Measurements from ENCODE around the gene HPN.
"Not testable (repeated sequence)": the region's sequence is repeated elsewhere in the genome, so short reads cannot be mapped to it uniquely, and the experiment has no call there.

HPN gene

DNA sequence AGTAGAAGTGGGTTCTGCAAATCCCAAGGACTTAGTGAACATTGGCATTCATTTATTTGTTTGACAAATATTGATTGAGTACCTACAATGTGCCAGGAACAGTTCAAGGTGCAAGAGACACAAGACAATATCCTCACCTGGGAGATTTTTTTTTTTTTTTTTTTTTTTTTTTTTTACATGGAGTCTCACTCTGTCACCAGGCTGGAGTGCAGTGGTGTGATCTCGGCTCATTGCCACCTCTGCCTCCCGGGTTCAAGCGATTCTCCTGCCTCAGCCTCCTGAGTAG is 13.0 kb upstream of the HPN start:
- peak in 1 of 6 experiments; percentile 22 for DNase-seq

DNA sequence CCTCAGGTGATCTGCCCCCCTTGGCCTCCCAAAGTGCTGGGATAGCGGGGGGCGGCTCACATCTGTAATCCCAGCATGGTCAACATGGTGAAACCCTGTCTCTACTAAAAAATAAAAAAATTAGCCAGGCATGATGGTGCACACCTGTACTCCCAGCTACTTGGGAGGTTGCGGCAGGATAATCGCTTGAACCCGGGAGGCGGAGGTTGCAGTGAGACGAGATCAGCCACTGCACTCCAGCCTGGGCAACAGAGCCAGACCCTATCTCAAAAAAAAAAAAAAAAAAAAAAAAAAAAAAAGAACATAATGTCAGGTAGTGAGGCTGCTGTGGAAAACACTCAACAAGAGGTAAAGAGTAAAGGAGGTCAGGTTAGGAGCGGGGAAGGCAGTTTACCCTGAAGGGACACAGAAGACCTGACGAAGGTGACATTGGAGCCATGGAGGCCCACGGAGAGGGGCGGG is 12.2 kb upstream of the HPN start:
- not testable (repeated sequence) for DNase-seq

GRCh38 chr19:35029737-35030256 is 11.7 kb upstream of the HPN start:
- DNase-seq: peak in 1 of 6 experiments; percentile 22

DNA sequence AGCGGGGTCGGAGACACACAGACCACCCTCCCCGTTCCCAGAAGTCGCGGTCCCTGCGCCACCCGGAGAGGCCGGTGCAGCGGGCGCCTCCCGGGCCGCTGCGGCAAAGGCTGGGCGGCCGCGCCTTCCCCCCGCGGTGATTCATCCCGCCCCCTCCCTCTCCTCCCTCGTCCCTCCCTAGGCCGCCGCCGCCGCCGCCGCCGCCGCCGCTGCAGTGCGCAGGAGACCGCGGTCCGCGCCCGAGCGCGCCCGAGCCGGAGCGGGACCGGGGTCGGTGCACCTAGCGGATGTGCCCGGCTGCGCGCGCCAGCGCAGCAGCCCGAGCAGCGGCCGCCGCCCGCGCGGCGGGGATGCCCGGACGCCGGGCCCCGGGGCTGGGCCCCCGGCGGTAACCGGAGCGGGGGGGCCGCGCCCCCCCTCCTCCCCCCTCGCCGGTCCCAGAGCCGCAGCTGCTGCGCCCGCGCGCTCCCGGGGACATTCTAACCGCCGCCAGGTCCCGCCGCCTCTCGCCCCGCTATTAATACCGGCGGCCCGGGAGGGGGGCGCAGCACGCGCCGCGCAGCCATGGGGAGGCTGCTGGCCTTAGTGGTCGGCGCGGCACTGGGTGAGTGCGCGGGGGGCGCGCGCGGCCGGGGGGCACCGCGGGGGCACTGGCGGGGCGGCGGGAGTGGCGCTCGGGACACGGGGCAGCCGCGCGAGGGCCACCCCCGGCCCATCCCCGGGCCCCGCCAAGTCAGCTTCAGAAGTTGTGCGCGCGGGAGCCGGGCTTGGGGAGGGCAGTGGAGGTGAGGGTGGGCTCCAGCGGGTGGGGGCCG is 11.1 kb upstream of the HPN start, which contains the start of gene SCN1B:
Gene SCN1B (plus strand): TSS at position 214 of the 815 bp plus-strand sequence. CDS start 351 bp downstream, at position 565.
- peak in 4 of 6 experiments; percentile 18 to 37 (median 29) for DNase-seq

- DNase-seq: no peak
Measured at GRCh38 chr19:35031072-35031881, 10.2 kb upstream of the HPN start.

GRCh38 chr19:35032356-35032865 is 9.1 kb upstream of the HPN start:
- DNase-seq: no peak

DNA sequence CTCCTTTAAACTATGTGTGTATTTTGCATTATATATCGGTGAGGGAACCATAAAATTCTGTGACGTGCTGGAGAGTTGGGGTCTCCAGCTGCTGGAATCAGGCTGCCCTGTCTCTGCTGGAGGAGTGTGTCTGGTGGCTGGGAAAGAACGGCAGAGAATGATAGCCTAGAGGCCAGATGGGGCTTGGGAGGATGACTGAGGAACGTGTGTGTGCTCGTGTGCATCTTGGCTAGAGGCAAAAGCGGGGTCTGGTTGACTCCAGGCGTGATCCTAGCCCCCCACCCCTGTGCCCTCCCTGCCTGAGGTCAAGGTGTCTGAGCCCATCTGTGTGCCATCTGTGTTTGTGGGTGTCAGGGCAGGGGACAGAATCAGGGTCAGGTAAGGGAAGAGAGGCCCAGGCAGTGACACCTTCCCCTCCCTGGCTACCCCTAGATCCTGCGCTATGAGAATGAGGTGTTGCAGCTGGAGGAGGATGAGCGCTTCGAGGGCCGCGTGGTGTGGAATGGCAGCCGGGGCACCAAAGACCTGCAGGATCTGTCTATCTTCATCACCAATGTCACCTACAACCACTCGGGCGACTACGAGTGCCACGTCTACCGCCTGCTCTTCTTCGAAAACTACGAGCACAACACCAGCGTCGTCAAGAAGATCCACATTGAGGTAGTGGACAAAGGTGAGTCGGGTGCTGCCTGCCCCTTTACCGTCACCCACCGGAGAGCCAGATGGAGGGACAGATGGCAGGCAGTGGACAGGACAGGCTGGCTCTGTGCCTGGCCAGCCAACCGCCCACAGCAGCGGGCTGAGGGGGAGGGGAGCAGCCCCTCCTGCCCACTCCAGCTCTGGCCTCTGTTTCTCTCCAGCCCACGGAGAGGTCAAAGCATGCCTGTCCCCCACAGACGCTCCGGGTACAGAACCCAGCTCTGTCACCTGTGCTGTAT is 8.2 kb upstream of the HPN start:
- DNase-seq: no peak

DNA sequence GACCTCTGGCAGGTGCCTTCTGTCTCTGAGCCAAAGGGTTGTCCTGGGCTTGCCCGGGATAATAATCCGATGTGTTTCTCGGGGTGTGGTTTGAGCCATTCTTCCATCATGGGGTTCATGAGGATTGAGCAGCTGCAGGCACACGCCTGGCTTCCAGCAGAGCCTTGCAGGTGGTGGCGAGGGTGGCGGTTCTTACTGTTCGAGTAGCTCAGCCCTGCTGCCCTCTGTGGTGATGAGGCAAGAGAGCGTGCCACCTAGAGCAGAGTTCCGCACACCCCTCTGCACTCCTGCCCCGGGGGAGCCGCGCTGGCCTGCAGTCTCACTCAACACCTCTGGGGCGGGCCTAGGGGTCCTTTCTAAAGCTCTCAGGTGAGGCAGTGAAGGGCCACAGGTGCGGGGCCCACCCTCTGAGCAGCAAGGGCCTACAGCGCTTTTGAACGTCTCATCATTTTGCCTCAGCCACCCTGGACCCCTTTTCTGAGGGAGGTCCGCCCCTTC is 7.5 kb upstream of the HPN start:
- peak in 1 of 6 experiments; percentile 18 for DNase-seq

GRCh38 chr19:35034588-35035382 is 6.7 kb upstream of the HPN start:
- DNase-seq: no peak

GRCh38 chr19:35037716-35038622 is 3.6 kb upstream of the HPN start:
- DNase-seq: no peak

DNA sequence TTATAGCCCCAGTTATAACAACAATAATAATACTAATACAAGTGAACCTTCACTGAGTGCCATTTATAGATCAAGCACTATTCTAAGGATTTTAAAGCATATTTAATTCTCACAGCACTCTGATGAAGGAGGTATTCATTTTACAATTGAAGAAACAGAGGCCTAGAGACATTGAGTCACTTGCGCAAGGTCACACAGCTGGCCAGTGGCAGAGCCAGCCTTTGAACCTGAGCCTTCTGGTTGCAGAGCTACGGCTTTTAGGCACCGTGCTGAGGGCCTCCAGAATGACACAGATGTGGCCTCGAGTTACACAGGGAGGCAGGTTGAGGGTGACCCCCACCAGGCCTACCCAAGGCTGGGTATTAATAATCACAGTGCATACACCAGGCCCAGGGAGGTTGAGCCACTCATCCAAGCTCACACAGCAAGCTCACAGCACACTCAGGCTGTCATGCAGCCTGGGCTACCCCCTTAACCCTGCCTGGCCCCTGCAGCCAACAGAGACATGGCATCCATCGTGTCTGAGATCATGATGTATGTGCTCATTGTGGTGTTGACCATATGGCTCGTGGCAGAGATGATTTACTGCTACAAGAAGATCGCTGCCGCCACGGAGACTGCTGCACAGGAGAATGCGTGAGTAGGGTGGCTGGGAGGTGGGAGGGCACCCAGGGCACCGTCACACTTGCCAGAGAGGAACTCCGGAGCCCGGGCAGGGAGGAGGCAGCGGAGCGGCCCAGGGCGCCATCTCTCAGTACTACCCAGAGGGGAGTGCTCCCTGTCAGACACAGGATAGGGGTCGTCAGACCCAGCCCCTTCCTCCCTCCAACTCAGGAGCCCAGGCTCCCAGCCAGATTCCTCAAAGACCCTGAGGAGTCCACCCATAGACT is 2.7 kb upstream of the HPN start:
- no peak for DNase-seq

GRCh38 chr19:35039881-35040825 is 1.4 kb upstream of the HPN start:
- DNase-seq: peak in 2 of 6 experiments; percentile 27 to 55

- peak in 1 of 6 experiments; percentile 15 for DNase-seq
Measured at GRCh38 chr19:35040826-35041547, 534 bp upstream of the HPN start.

- DNase-seq: no peak
Measured at GRCh38 chr19:35042056-35042730, 672 bp downstream of the HPN start.

GRCh38 chr19:35042954-35043604 is 1.6 kb downstream of the HPN start:
- DNase-seq: no peak

DNA sequence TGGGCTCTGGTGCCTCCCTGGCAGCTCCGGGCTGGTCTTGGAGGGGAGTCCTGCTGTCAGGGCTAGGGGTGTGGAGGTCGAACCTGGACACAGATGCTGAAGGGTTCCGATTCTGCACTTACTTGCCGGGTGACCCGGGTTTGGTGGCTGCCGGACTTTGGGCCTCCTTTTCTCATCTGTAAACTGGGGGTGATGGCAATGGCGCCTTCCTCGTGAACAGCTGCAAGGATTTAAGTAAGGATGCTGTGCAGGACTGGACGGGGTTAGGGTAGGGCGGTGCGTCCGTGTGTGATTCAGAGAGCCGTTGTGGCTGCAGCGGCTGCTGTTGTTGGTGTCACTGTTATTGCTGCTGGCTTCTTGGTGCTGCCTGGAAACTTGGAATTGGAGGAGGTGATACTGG is 2.4 kb downstream of the HPN start:
- DNase-seq: no peak
